NCI-H2196 treated with DMSO at 0.1 percent for 48 hours (cell line): ENCODE measurements around the gene SPATA7.
A peak's percentile ranks its signal among the peaks of the same experiment; 100 is the strongest.

Experiments used
- DNase-seq: peaks from one replicate; lab custom pipeline; 2025; ENCODE audit not compliant: unreplicated experiment; lab: John Stamatoyannopoulos, UW

SPATA7 gene

DNA sequence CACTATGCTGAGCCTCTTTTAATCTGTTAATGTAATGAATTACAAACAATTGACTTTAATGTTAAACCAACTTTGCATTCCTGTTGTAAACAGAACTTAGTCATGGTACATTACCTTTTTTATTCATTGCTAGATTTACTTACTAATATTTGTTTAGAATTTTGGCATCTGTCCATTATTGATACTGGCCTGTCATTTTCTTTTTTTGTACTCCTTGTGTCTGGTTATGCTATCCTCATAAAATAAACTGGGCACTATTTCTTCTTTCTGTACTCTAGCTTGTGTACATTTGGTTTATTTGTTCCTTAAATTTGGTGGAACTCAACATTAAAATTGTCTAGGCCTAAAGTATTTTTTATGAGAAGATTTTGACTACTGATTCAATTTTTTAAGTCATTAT, 32.1 kb downstream of the SPATA7 start:
- peak; percentile 2 for DNase-seq

DNA sequence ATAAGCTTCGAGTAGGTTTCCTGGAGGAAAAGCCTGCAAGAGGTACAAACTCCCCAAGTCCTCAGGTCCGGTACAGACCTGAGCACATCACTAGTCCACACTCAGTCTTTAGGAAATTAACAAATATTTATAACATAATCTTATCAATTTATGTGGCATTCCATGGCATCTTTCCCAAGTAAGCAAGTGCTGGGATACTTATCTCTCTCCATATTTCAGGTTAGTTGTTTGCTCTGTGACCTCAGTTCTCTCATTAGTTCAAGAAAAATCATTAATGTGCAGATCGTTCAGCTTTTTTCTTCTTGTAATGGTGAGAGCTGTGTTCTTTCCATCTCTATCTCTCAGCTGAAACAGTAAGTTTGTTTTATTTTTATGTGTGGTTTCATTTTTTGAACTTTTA, 34.7 kb downstream of the SPATA7 start:
- DNase-seq = no peak

DNA sequence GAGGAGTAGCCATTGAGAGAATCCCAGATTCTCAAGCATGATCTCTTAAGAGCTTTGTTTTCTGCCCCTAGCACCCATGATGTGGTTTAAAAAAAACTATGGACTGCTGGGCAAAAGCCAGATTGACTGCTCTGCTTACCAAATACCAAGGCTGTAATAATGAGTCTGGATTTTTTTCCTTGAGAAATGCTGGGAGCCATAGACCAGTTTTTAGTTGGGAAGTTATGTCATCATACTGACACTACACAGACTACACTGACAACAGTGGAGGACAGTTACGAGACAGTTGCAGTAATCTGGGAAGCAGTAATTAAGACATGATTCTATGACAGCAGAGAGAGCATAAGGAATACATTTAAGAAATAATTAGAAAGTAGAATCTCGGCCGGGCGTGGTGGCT, 35.8 kb downstream of the SPATA7 start:
- DNase-seq = no peak

DNA sequence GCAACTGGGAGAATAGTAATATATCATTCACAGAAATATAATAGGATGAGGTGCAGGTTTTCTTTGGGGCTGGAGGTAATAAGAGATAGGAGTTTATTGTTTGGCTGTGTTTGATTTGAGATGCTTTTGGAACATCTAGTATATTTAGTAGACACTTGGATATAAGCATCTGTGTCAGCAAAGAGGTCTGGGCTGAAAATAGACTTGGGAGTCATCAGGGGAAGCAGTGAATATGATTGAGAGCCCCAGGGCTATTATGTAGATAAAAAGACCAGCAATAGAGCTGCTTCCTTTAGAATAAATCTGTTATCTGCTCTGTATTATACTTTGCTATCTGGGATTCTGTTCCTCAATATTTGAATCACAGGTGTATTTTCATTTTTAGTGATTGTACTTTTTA, 36.6 kb downstream of the SPATA7 start:
- DNase-seq = no peak

DNA sequence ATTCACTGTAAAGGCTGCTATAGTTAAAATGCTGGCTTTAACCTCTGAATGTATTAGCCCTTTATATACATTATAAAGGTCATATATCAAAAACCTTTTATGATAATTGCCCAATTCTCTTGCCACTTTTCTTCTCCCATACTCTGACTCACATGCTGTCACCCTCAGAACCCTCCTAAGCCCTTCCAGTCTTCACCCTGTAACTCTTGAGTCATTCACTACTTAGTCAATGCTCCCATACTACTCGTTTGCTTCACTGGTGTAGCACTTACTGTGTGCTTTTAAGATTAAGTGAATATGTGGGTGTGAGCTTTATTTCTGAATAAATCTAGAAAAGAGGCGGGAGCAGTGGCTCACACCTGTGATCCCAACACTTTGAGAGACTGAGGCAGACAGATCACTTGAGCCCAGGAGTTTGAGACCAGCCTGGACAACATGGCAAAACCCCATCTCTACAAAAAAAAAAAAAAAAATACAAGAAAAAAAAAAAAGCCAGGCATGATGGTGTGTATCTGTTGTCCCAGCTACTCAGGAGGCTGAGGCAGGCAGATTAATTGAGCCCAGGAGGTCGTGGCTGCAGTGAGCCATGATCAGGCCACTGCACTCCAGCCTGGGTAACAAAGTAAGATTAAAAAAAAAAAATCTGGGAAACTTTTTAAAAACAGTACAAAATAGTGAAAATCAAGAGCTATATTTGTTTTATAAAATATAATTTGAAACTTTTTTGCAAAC, 37.6 kb downstream of the SPATA7 start:
- DNase-seq = no peak

DNA sequence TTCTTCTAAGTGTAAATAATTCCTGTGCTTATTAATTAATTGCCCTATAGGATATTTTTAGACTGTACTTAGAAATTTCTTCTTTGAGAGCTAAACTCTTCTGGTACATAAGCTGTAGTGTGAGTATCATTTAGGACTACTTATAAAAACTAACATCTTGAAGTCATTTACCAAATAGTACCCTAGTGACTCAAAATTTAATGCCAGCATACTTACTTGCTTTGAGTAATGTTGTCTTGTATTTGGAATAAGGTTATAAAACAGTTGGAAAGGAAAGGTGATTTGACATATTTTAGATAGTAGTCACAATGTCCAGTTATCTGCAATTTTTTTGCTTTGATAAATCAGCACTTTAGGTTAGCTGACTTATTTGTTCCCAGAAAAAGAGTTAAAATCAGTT, 39.1 kb downstream of the SPATA7 start:
- no peak for DNase-seq

DNA sequence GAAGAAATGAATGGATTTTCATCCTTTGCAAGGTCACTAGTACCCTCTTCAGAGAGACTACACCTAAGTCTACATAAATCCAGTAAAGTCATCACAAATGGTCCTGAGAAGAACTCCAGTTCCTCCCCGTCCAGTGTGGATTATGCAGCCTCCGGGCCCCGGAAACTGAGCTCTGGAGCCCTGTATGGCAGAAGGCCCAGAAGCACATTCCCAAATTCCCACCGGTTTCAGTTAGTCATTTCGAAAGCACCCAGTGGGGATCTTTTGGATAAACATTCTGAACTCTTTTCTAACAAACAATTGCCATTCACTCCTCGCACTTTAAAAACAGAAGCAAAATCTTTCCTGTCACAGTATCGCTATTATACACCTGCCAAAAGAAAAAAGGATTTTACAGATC, 40.8 kb downstream of the SPATA7 start:
- no peak for DNase-seq

DNA sequence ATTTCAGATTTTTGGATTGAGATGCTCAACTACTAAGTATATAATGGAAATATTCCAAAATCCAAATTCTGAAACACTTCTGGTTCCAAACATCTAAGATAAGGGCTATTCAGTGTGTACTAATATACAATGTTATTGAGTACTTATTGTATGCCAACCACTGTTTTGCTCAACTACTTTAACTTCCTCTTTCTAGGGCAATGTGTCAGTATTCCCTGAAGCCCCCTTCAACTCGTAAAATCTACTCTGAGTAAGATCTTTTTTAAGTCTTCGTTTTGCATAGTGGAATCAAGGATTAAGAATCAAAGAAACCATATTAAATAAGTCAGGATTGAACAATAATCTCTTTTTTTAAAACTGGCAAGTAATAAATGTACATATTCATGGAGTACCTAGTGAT, 45.5 kb downstream of the SPATA7 start:
- DNase-seq = no peak

DNA sequence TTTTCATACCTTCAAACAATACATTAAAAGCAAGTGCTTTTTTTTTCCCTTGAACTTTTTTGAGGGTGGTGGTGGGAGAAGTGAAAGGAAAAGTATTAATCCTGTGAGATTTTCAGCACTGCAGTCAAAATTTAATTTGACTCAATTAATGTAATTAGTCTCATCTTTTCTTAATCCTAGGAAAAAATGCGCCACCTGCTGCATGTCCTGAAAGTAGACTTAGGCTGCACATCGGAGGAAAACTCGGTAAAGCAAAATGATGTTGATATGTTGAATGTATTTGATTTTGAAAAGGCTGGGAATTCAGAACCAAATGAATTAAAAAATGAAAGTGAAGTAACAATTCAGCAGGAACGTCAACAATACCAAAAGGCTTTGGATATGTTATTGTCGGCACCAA, 52.2 kb downstream of the SPATA7 start:
- no peak for DNase-seq

DNA sequence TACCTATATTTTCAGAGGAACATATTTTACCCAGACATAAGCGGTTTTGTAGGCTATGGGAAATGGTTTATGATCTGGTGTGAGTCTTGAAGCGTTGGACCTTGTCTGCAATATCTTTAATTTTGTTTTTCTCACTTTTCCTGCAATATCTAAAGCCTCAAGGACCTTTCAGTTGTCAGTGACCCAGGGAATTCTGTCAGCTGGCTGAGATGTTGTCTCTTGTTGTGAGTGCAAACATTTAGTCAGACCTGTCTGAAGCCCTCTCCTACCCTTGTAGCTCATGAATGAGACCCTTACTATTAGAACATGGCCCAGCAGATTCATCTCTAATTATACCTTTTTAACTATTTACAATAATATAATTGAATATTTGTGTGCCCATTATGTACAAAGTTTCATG, 53.6 kb downstream of the SPATA7 start:
- DNase-seq = no peak

DNA sequence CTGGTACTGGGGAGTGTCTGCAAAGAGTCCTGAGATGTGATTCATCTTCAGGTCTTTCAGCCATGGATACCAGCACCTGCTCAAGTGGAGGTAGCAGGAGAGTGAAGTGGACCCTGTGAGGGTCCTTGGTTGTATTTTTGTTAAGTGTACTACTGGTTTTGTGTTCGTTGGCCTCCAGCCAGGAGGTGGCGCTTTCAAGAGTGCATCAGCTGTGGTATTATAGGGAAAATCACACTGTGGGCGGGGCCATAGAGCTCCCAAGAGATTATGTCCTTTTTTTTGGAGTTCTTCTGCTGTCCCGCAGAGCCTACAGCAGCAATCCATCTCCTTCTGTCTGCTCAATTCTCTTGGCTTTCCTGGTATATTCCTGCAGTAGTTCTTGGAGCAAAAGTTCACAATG, 66.8 kb downstream of the SPATA7 start:
- no peak for DNase-seq

DNA sequence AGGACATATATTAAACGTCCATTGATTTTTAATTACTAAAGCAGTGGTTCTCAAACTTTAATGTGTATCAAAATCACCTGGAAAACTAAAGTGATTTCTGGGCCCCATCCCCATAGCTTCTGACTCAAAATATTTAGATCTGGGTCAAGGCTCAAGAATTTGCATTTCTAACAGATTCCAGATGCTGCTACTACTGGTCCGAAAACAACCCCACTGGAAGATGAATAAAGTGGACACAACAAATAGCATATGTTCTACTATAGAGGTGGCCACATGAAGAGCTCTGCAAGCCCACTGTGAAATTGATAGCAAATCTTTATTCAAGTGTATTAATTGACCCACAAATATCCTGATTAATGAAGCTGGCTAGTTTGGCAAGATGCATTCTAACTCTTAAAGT, 69.4 kb downstream of the SPATA7 start:
- DNase-seq = no peak

DNA sequence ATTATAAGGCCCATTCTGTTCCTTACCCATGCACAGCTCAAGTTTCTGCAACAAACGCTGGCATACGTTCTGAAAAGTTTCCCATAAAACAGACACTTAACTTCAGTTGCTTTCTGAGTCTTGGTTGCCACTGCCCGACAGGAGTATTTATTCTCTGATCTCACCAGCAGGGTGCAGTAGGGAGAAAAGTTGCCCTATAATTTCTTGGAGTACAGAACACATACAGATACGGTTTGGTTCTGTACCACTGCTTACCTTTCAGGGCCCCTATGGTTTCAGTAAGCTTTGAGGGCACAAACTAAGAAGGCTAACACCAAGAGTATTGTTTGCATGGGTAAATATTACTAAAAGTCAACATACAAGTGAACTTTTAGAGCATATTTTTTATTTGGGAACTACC, 77.9 kb downstream of the SPATA7 start:
- DNase-seq = no peak

DNA sequence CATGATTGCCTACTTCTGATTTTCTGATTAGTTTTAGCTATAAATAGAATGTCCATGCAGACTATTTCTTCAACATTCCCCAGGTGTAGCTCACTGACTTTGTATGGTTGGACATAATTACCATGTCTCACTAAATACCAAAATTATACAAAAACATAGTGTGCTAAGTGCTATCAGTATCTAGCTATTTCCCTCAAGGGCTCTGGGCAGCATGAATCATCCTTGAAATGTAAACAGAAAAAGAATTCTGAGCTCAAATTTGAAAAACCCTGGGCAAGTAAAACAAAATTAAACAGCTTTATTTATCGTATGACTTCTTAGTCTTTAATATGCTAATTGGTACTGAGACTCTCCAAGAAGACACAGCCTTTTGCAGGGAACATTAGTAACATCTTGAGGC, 82.9 kb downstream of the SPATA7 start:
- DNase-seq = no peak

DNA sequence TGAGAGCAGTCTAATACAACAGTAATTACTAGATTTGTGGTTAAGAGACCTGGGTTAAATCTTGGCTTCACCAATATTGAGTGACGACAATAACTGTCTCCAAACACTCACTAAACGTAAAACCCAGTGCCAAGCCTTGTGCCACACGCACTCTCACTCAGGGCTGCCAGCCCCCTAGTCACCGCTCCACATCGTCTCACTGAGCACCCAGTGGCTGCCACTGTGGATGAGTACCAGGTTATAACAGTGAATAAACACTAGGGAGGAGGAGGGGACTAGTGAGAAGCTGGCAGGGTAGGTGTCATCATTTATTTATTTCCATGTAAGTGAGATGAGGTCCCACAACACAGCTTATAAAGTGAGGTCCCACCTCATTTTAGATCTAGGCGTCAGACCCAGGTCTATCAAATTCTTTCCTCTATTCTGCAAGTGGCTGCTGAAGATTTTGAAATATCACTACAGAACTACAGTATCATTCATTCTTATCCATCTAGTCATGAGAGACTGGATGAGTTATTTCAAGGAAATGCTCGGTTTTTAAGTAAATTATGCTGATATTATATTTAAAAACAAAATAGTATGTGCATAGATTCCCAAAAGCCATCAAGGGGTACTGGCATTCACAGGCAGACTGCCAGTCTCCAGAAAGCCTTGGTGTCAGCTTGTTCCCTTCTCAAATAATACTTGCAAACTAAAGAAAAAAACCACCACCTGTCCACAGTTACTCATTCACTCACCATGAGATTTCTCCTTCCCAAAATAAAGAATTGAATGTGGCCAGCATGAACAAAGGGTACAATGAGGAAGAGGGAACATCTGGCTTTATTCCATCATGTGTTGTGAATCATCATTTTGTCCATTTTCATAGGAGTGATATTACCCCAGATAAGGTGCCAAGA, 85.3 kb downstream of the SPATA7 start:
- no peak for DNase-seq

DNA sequence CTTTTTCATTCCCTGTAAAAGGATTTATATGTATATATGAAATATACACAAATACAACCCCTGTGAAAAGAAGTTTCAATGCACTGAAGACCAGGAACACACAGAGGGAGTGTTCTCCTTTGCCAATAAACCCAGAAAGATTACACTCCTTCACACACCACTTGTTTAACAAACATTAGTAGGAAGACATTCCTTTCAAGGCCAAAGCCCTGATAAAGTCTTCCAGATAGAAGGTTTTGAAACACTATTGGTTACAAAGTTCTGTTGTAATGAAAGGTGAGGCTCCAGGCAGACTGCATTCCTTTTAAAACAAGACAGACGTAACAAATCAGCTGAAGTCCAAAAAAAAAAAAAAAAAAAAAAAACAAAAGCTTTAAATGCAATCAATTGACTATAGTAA, 88.3 kb downstream of the SPATA7 start:
- no peak for DNase-seq

DNA sequence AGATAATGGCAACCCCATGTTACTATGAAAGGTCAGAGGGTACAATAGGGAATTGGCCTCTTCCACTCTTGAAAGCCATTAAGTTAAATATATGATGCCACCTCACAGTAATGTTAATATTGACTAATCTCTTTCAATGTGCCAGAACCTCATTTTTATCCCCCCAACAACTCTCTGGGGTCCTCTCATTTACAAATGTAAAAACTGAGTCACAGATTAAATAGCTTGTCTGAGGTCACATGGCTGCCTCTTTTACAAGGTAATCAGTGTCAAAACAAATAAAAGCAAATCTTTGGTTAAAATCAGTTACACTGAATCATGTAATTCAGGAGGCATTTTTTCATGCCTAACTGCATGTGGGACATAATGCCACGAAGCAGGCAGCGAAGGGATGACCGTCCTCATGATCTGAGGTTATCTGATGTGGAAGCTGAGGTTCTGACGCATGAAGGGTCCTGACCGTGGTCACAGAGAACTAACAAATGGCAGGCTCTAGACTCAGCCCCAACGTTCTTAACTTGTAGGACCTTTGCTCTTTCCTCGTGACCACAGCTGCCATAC, 90.8 kb downstream of the SPATA7 start:
- no peak for DNase-seq

DNA sequence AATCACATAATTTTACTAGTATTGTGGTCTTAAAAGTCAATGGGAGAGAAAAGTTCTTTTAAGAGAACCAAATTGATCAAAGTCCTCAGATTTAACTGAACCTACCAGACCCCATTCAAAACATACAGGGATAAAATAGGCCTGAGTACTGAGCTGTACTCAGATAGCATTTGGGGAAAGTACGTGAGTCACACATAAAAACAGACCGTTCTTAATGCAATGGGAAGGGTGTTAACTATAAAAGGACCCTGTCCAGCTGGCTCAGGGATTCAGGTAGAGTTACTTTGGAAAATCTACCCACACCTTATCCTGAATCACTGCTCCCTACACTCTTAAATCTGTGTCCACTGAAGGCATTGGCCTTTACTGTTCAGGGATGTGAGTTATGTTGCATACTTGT, 91.4 kb downstream of the SPATA7 start:
- no peak for DNase-seq

DNA sequence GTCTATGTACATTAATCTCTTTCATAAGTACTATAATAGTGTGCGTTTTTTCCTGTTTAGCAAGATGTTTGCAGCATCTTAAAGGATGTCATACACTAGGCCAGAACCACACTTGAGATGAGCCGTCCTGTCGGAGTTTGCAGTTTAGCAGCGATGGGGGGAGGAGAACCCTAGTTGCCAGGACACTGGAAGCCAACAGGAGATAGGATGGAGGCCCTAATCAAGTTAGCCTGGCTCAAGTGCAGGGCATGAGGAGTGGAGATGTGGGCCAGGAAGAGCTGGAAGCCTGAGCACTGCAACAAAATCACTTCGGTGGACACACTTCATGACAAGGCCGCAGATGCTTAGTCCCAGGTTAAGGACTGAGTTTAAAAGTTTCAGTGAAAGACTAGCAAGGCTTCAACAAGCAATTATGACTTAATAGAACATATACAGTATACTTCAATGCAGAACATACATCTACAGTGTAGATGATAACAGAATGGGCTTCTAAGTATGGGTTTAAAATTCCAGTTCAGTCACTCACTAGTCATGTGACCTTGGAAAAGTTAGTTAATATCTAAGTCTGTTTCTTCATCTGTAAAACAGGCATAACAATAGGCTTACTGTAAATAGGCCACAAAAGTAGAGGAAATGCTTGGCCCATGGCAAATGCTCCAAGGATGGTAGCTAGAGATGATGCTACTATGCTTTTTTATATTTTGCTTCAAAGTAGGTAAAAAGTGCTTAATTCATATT, 92.2 kb downstream of the SPATA7 start:
- DNase-seq = no peak

DNA sequence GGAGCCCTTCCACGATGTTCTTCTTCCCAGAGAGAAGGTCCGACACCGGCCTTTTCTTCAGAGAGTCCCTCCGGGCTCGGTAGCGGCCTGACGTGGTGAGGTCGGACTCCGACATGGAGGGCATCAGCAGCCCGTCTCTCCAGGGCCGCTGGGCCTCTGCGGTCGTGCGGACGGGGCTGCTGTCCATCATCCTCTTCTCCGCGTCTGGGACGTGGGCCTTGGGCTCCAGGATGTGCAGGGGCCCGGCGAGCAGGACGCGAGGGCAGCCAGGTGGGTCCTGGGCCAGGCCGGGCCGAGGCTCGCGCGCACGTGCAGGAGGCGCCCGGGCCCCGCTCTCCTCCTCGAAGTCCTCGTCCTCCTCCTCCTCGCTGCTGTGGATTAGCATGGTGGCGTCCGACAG, 93.5 kb downstream of the SPATA7 start:
- DNase-seq = no peak

DNA sequence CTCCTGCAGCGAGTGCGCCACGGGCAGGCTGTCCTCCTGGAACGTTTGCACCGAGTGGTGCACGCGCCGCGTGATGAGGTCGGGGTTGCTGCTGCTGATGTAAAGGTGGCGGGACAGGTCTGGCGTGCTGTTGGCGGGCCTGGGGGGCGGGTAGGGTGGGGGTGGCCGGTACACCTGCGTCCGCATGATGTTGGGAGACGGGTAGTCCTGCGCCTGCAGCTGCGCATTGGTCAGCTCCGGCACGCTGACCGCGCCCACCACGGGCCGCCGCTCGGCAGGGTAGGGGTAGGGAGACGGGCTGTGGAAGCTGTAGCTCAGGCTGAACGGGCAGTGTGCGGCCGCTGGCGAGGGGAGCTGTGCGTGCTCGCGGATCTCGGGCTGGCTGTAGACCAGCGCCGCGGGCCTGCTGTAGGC, 94.1 kb downstream of the SPATA7 start:
- no peak for DNase-seq

DNA sequence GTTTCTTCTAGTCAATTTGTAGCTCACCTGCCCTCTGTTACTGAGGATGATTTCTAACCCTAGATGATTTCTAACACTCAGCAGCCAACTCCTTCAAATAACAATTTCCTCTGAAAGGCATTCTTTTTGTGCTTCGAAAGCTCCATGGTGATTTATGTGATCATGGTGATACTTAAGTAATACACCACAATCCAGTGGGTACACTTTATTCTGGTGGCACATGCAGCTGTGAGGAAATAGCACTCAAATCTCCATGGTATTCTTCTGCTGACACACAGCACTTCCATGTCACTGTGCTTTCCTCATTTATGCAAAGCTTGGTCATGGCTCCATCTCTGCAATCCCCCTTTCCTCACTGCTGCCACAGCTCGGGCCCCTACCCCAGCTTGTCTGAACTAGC, 95.6 kb downstream of the SPATA7 start:
- no peak for DNase-seq
